ENCODE data around the gene WIPF1.

GRCh38 chr2:174590346-174590745 lies 7.3 kb downstream of the WIPF1 start:
- TF ChIP-seq CTCF (IDR thresholded peaks at IDR 0.05; ENCODE audit: low read depth, low read length) (no peak), EZH2phosphoT487 (IDR thresholded peaks at IDR 0.05; ENCODE audit: low read depth) (no peak)

All from OCI-LY3 (cell line).